T-helper 2 cell treated with Interferon-gamma antibody and Interleukin-4, amounts not matched to agents 5 μg/mL and 100 μg/mL, for 36 hours (primary cell): Measurements from ENCODE around the gene IFNAR2.
"Not testable (repeated sequence)": the region's sequence is repeated elsewhere in the genome, so short reads cannot be mapped to it uniquely, and the experiment has no call there.

ENCODE experiments used
- DNase-seq: peaks from one replicate; pipeline ENCODE4 v3.0.0; 2021; ENCODE audit warnings: low spot score
- H3K27ac Mint-ChIP-seq: one replicate; pipeline ENCODE4 v1.8.0; 2021; ENCODE audit warnings: mild to moderate bottlenecking, mixed read lengths
- H3K27me3 Mint-ChIP-seq: one replicate; pipeline ENCODE4 v1.8.0; 2021; ENCODE audit warnings: low read depth, mixed read lengths
- H3K36me3 Mint-ChIP-seq: one replicate; pipeline ENCODE4 v1.8.0; 2021; ENCODE audit warnings: low read depth, mixed read lengths
- H3K4me1 Mint-ChIP-seq: one replicate; pipeline ENCODE4 v1.8.0; 2021; ENCODE audit warnings: low read depth, mixed read lengths
- H3K4me3 Mint-ChIP-seq: one replicate; pipeline ENCODE4 v1.8.0; 2022; ENCODE audit warnings: mild to moderate bottlenecking, moderate library complexity, mixed read lengths
- H3K9me3 Mint-ChIP-seq: one replicate; pipeline ENCODE4 v1.8.0; 2021; ENCODE audit warnings: mixed read lengths

IFNAR2 gene

DNA sequence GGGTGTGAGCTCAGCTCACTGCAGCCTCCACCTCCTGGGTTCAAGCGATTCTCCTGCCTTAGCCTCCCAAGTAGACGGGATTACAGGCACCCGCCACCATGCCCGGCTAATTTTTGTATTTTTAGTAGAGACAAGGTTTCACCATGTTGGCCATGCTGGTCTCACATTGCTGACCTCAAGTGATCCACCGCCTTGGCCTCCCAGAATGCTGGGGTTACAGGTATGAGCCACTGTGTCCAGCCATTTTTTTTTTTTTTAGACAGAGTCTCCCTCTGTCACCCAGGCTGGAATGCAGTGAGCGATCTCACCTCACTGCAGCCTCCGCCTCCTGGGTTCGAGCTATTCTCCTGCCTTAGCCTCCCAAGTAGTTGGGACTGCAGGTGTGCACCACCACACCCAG lies 13.1 kb downstream of the IFNAR2 start:
- not testable (repeated sequence) for H3K27ac Mint-ChIP-seq, DNase-seq, H3K27me3 Mint-ChIP-seq, H3K4me3 Mint-ChIP-seq, H3K9me3 Mint-ChIP-seq
- Mint-ChIP-seq H3K36me3 (peaks cover 76% of the 10 kb centered on the region), H3K4me1 (peaks cover 70% of the 10 kb centered on the region)

DNA sequence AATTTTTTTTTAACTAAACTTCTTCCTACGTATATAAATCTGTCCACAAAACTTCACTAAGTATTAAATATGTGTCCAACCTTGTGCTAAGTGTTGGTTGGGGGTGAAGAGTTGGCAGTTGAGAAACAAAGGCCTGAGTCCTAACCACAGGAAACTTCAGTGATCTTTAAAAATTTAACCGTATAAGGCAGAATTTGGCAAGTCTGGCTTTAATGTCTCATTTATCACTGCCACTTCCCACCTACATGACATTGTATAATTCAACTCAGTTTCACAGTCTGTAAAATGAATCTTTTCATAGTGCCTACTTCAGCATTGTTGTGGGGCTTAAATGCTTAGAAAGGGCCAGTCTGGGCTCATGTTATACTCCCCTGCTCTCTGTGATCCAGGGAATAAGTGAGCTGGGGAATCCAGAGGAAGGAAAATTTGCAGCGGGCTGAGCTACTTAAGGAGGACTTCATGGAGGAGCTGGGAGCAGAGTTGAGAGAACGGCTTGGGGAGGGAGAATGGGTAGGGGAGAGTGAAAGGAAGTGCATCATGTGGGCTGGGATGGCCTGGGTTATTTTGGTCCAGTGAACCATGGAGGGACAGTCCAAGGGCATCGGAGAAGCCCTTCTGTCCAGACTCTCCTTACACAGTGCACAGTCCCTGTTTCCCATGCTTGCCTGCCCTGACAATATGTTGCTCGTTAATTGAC lies 14.5 kb downstream of the IFNAR2 start:
- DNase-seq: no peak
- Mint-ChIP-seq H3K27me3 (no peaks in the 10 kb centered on the region), H3K4me3 (peak overlapping the region; percentile 76), H3K36me3 (peaks cover 78% of the 10 kb centered on the region), H3K27ac (peak overlapping the region; percentile 92), H3K9me3 (no peaks in the 10 kb centered on the region), H3K4me1 (peaks cover 65% of the 10 kb centered on the region)

DNA sequence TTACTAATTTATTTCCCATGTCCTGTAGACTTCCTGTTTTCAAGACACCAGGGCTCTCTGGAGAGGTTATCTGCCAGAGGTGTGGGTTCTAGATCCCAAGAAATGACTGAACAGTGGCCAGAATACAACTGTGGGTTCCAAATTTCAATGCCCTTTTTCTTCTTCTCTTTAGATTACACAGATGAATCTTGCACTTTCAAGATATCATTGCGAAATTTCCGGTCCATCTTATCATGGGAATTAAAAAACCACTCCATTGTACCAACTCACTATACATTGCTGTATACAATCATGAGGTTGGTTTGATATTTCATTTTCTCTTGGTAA lies 15.0 kb downstream of the IFNAR2 start:
- H3K4me1 Mint-ChIP-seq: peaks cover 66% of the 10 kb centered on the region
- H3K4me3 Mint-ChIP-seq: peak overlapping the region; percentile 76
- no peaks in the 10 kb centered on the region for H3K9me3 Mint-ChIP-seq
- H3K27me3 Mint-ChIP-seq: no peaks in the 10 kb centered on the region
- H3K36me3 Mint-ChIP-seq: peaks cover 80% of the 10 kb centered on the region
- DNase-seq: no peak
- peak overlapping the region; percentile 92 for H3K27ac Mint-ChIP-seq

DNA sequence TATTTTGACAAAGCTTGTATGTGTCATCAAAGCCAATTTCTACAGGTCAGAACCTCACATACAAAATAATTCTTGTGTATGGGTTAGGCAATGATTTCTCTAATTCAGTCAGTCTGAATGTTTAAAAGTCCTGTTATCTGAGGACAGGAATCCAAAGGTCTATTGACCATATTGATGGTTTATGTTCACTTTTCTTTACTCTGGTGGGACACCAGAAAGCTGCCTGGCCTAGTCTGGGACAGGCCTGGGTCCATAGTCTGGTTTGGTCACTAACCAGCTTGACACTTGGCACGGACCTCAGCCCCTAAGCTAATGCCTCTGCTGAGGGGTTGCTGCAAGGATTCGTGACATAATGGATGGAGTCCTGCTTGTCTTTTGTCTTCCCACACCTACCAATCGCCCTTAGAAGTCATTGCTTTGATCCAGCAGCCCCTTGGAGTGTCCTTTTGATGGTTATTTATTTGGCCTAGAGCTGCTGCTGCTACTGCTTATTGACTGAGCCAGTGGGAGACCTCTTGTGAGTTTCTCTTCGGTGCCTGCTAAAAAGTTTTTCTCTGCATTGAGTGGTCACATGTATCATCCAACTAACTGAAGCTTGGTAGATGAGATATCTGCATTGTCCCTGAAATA lies 15.7 kb downstream of the IFNAR2 start:
- Mint-ChIP-seq H3K27me3 (no peaks in the 10 kb centered on the region), H3K36me3 (peaks cover 83% of the 10 kb centered on the region), H3K4me3 (peak overlapping the region; percentile 76), H3K9me3 (no peaks in the 10 kb centered on the region), H3K27ac (peak overlapping the region; percentile 92), H3K4me1 (peaks cover 63% of the 10 kb centered on the region)
- DNase-seq: no peak

DNA sequence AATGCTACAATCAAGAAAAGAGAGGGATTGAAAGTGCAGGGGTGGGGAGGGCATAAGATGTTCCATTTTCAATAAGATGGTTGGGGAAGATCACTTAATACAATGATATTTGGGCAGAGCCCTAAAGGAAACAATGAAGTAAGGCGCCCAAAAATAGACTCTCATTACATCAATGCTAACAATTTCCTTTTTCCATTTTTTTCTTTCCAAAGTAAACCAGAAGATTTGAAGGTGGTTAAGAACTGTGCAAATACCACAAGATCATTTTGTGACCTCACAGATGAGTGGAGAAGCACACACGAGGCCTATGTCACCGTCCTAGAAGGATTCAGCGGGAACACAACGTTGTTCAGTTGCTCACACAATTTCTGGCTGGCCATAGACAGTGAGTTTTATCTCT lies 16.8 kb downstream of the IFNAR2 start:
- peak overlapping the region; percentile 81 for H3K27ac Mint-ChIP-seq
- no peaks in the 10 kb centered on the region for H3K9me3 Mint-ChIP-seq
- no peak for DNase-seq
- peaks cover 61% of the 10 kb centered on the region for H3K4me1 Mint-ChIP-seq
- H3K4me3 Mint-ChIP-seq: peak overlapping the region; percentile 37
- peaks cover 90% of the 10 kb centered on the region for H3K36me3 Mint-ChIP-seq
- no peaks in the 10 kb centered on the region for H3K27me3 Mint-ChIP-seq

DNA sequence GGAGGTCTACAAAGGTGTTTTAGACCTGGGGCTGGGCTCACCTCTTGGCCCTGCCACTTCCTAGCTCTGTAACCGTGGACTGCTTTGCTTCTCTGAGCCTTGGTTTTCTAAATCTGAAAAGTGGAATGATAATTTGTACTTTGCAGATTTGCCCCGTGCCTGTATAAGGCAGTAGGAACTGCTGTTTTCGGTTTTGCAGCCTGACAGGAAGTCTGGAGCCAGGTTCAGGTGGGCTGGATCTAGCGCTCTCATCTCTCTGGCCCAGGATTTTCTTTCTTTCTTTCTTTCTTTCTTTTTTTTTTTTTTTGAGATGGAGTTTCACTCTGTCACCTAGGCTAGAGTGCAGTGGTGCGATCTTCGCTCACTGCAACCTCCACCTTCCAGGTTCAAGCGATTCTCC lies 17.2 kb downstream of the IFNAR2 start:
- peaks cover 89% of the 10 kb centered on the region for H3K36me3 Mint-ChIP-seq
- DNase-seq: no peak
- H3K27ac Mint-ChIP-seq: peak overlapping the region; percentile 81
- H3K4me3 Mint-ChIP-seq: peak overlapping the region; percentile 37
- no peaks in the 10 kb centered on the region for H3K9me3 Mint-ChIP-seq
- peaks cover 57% of the 10 kb centered on the region for H3K4me1 Mint-ChIP-seq
- H3K27me3 Mint-ChIP-seq: no peaks in the 10 kb centered on the region

DNA sequence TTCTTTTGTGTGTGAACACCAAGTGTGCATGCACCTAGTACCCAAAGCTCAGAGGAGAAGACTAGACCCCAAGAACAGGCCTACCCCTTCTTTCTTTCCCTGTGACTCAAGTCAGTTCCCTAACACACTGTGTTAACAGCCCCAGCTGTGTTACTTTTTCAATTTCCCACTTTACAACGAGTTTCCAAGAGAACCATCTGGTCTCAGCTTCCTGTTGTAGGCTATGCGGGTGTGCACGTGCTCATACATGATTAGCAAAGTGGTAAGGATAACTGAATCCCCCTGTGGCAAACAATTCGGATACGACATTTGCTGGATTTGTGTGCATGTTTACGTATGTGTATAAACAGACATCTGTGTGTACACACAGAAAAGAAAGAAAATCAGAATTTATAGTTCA lies 17.9 kb downstream of the IFNAR2 start:
- Mint-ChIP-seq H3K9me3 (no peaks in the 10 kb centered on the region), H3K36me3 (peaks cover 91% of the 10 kb centered on the region), H3K4me1 (peaks cover 53% of the 10 kb centered on the region), H3K27me3 (no peaks in the 10 kb centered on the region), H3K4me3 (peak overlapping the region; percentile 26), H3K27ac (peak overlapping the region; percentile 81)
- DNase-seq: no peak

DNA sequence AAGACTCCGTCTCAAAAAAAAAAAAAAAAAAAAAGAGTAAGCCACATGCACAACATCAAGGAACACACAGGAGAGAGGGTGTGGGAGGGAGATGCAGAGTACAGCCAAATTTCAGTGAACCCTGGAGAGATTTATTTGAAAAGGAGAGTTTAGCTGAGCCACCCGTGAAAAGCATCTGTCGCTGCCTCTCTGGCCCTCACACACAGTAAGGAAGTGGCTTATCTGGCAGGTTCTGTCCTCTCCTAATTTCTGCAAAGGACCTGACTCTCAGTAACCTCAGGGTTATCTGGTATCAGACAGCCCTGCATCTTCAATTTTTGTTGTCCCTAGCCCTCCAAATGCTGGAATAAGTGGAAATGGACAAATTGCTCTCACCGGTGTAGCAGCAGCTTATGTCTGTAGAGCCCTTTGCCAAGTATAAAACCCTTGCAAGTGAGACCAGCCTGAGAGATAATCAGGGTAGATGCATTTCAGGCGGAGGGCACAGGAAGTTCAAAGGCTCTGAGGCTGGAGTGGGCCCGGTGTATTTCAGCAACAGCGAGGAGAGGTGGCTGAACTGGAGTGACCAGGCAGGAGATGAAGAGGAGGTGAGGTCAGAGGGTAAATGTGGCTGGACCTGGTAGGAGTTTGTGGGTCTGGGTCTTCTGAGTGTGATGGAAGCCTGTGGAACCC lies 19.7 kb downstream of the IFNAR2 start:
- Mint-ChIP-seq H3K27me3 (no peaks in the 10 kb centered on the region), H3K4me1 (peaks cover 47% of the 10 kb centered on the region)

DNA sequence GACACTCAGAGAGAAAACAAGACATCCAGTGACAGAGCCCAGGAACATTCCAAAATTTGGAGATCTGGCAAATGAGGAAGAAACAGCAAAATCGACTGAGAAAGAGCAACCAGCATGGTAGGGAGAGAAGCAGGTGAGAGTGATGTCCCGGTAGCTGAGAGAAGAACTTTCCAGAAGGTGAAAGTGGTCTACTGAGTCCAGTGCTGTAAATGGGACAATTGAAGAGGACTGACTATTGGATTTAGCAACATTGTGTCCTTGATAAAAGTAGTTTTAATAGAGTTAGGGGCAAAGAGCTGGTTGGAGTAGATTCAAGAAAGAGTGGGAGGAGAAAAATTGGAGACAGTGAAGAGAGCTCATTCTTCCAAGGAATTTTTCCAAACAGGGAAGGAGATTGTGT lies 21.4 kb downstream of the IFNAR2 start:
- no peaks in the 10 kb centered on the region for H3K27me3 Mint-ChIP-seq
- peaks cover 47% of the 10 kb centered on the region for H3K4me1 Mint-ChIP-seq
- peaks cover 94% of the 10 kb centered on the region for H3K36me3 Mint-ChIP-seq
- peak overlapping the region; percentile 46 for H3K27ac Mint-ChIP-seq
- no peak overlapping the region for H3K4me3 Mint-ChIP-seq
- no peak for DNase-seq
- no peaks in the 10 kb centered on the region for H3K9me3 Mint-ChIP-seq

More for the DNA sequence above, 19.7 kb downstream of the IFNAR2 start:
- Mint-ChIP-seq H3K4me3 (no peak overlapping the region), H3K36me3 (peaks cover 95% of the 10 kb centered on the region), H3K27ac (peak overlapping the region; percentile 66), H3K9me3 (no peaks in the 10 kb centered on the region)
- DNase-seq: no peak

DNA sequence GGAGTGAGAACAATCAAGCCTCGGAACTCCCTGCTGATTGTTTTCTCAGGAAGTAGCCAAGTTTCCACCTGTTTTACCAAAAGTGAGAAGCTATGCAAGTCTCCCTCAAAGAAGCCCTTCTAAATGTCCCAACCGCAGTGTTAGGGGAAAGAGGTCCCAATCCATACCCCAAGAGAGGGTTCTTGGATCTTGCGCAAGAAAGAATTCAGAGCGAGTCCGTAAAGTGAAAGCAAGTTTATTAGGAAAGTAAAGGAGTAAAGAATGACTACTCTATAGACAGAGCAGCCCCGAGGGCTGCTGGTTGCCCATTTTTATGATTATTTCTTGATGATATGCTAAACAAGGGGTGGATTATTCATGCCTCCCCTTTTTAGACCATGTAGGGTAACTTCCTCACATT lies 23.6 kb downstream of the IFNAR2 start:
- not testable (repeated sequence) for H3K9me3 Mint-ChIP-seq, DNase-seq, H3K27me3 Mint-ChIP-seq, H3K4me3 Mint-ChIP-seq, H3K27ac Mint-ChIP-seq
- H3K4me1 Mint-ChIP-seq: peaks cover 42% of the 10 kb centered on the region
- peaks cover 94% of the 10 kb centered on the region for H3K36me3 Mint-ChIP-seq

DNA sequence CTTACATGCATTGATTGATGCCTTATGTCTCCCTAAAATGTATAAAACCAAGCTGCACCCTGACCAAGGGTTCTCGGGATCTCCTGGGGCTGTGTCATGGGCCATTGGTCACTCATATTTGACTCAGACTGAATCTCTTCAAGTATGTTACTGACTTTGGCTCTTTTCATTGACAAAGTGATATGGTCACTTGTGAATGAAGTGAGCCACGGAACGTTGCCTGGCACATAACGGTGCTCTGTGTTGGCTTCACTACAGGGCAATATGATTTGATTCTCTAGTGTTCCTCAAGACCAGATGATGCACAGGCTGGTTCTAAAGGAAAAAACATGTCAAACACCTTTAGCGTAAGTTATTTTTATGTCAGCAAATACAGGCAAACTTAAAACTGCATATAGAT lies 25.0 kb downstream of the IFNAR2 start:
- H3K36me3 Mint-ChIP-seq: peaks cover 93% of the 10 kb centered on the region
- no peak overlapping the region for H3K27ac Mint-ChIP-seq
- no peaks in the 10 kb centered on the region for H3K27me3 Mint-ChIP-seq
- no peaks in the 10 kb centered on the region for H3K9me3 Mint-ChIP-seq
- H3K4me3 Mint-ChIP-seq: no peak overlapping the region
- peaks cover 44% of the 10 kb centered on the region for H3K4me1 Mint-ChIP-seq
- no peak for DNase-seq

DNA sequence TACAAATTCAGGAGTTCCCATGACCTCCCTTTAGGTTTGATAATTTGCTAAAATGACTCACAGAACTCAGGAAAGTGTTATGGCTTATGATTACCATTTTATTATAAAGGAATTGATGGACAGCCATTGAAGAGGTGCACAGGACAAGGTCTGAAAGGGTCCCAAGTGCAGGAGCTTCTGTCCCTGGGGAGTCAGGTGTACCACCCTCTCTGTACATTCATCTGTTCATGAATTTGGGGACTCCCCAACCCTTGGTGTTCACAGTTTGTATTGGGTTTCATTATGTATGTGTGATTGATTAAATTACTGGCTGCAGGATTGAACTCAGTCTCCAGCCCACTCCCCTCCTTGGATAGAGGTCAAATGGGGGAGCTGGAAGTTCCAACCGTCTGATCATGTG lies 25.7 kb downstream of the IFNAR2 start:
- H3K4me3 Mint-ChIP-seq: no peak overlapping the region
- no peaks in the 10 kb centered on the region for H3K9me3 Mint-ChIP-seq
- H3K4me1 Mint-ChIP-seq: peaks cover 49% of the 10 kb centered on the region
- no peaks in the 10 kb centered on the region for H3K27me3 Mint-ChIP-seq
- no peak for DNase-seq
- peaks cover 90% of the 10 kb centered on the region for H3K36me3 Mint-ChIP-seq
- H3K27ac Mint-ChIP-seq: peak overlapping the region; percentile 6

DNA sequence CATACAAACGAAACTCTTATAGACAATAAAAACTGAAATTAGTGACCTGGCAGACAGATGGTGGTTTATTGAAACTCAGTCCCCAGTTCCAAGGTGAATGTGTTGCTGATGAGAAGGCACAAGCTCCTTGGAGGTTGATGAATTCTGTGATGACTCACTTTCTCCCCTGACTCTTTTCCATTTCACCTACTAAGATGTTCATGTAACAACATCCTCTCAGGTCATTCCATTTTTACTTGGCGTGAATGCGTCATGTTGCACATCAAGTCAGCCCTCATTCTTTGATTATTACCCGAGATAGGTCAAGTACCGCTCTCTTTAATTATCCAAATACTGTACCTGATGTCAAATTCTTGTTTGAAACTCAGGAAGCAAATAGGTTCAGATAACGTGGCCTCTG lies 26.3 kb downstream of the IFNAR2 start:
- no peaks in the 10 kb centered on the region for H3K27me3 Mint-ChIP-seq
- H3K4me1 Mint-ChIP-seq: peaks cover 49% of the 10 kb centered on the region
- peak; percentile 46 for DNase-seq
- no peaks in the 10 kb centered on the region for H3K9me3 Mint-ChIP-seq
- H3K27ac Mint-ChIP-seq: peak overlapping the region; percentile 66
- H3K4me3 Mint-ChIP-seq: no peak overlapping the region
- peaks cover 85% of the 10 kb centered on the region for H3K36me3 Mint-ChIP-seq

DNA sequence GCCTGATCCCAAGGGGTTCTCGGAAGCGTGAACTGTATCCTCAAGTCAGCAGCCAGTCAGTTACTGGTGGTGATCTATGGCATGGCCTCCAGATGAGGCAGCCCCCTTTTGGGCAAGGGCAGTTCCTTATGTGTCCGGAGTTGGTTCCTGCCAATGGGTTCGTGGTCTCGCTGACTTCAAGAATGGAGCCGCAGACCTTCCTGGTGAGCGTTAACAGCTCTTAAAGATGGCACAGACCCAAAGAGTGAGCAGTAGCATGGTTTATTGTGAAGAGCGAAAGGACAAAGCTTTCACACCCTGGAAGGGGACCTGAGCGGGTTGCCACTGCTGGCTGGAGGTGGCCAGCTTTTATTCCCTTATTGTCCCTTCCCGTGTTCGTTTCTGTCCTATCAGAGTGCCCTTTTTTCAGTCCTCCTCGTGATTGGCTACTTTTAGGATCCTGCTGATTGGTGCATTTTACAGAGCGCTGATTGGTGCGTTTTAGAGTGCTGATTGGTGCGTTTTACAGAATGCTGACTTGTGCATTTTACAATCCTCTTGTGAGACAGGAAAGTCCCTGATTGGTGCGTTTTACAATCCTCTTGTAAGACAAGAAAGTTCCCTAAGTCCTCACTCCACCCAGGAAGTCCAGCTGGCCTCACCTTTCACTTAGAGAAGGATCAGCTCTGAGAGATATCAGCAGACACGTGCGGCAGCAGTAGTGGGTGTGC lies 27.5 kb downstream of the IFNAR2 start:
- Mint-ChIP-seq H3K9me3 (no peaks in the 10 kb centered on the region), H3K4me3 (no peak overlapping the region), H3K27me3 (no peaks in the 10 kb centered on the region), H3K4me1 (peaks cover 54% of the 10 kb centered on the region), H3K36me3 (peaks cover 77% of the 10 kb centered on the region), H3K27ac (peak overlapping the region; percentile 51)
- no peak for DNase-seq
